ENCODE measurements around the gene ENDOD1.
"Not testable (repeated sequence)": the region's sequence is repeated elsewhere in the genome, so short reads cannot be mapped to it uniquely, and the experiment has no call there.

The ENDOD1 gene, protein sequence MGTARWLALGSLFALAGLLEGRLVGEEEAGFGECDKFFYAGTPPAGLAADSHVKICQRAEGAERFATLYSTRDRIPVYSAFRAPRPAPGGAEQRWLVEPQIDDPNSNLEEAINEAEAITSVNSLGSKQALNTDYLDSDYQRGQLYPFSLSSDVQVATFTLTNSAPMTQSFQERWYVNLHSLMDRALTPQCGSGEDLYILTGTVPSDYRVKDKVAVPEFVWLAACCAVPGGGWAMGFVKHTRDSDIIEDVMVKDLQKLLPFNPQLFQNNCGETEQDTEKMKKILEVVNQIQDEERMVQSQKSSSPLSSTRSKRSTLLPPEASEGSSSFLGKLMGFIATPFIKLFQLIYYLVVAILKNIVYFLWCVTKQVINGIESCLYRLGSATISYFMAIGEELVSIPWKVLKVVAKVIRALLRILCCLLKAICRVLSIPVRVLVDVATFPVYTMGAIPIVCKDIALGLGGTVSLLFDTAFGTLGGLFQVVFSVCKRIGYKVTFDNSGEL

DNA sequence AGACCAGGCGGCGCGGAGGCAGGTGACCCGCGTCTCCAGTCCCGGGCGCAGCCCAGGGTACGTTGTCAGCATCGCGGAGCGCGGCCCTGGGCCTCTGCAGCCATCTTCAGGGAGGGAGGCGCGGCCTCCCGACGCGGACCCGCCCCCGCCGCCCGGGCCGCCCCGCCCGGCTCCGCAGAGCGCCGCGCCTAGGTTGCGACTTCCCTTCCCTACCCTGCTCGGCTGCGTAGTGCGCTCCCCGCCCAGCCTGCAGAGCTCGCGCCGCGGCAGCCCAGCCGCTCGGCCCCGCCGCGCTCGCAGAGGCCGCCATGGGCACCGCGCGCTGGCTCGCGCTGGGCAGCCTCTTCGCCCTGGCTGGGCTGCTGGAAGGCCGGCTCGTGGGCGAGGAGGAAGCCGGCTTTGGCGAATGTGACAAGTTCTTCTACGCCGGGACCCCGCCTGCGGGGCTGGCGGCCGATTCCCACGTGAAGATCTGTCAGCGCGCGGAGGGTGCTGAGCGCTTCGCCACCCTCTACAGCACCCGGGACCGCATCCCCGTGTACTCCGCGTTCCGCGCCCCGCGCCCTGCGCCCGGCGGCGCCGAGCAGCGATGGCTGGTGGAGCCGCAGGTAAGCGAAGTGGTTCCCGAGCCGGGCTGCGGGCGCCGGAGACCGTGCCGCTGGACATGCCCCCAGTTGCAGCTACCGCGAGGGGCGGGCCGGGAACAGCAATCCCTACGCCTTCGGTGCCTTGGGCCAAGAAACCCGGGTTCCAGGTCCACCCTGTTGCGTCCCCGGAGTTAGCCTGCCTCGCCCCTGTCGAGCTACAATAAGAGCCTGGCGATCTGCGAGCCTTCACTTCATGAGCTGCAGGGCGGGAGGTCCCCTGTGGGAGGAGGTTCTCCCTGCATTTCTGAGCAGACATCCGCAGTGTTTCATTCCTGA, at the start of gene ENDOD1:
Gene ENDOD1 (plus strand): TSS at position 227 of the 923 bp plus-strand sequence. CDS start 82 bp downstream, at position 309.
- peak; percentile 93 for DNase-seq (ENCODE audit: low spot score)
- in situ Hi-C loops (cut with MboI; ENCODE audit: low pct_unique_long_range_greater_than_20kb, low sequenced_read_pairs, unreplicated experiment), result no loop called here
- peak; percentile 20 for TF ChIP-seq CTCF (IDR thresholded peaks at IDR 0.05; ENCODE audit: extremely low read depth, insufficient read depth, missing control alignments)

- no peak for DNase-seq (ENCODE audit: low spot score)
- TF ChIP-seq CTCF (IDR thresholded peaks at IDR 0.05; ENCODE audit: extremely low read depth, insufficient read depth, missing control alignments), result no peak
- in situ Hi-C loops (cut with MboI; ENCODE audit: low pct_unique_long_range_greater_than_20kb, low sequenced_read_pairs, unreplicated experiment), result no loop called here
These were observed 47.4 kb upstream of the ENDOD1 start for GRCh38 chr11:95042239-95042638.

DNA sequence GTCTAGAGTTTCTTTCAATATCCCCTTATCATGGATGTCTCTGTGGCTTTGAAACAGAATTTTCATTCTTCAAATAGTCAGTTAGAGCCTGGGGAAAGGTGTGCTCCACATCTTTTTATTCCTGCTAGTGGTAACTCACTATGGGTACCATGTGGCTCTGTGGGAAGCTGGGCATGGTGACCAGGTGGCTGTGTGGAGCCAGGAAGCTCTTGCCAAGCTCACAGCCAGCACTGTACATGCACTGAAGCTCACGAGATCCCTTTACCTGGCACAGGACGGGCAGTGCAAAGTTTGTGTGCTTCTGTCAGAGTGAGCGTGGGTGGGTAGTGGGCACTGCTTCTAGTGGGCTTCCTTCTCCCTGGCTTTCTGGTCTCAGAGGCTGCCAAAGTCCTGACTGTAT, 46.7 kb upstream of the ENDOD1 start:
- in situ Hi-C loops (cut with MboI; ENCODE audit: low pct_unique_long_range_greater_than_20kb, low sequenced_read_pairs, unreplicated experiment), result no loop called here
- TF ChIP-seq CTCF (IDR thresholded peaks at IDR 0.05; ENCODE audit: extremely low read depth, insufficient read depth, missing control alignments), result no peak
- no peak for DNase-seq (ENCODE audit: low spot score)

- in situ Hi-C loops (cut with MboI; ENCODE audit: low pct_unique_long_range_greater_than_20kb, low sequenced_read_pairs, unreplicated experiment), result no loop called here
- TF ChIP-seq CTCF (IDR thresholded peaks at IDR 0.05; ENCODE audit: extremely low read depth, insufficient read depth, missing control alignments), result no peak
- DNase-seq (ENCODE audit: low spot score), result no peak
These were observed 45.6 kb upstream of the ENDOD1 start for GRCh38 chr11:95044010-95044409.

- in situ Hi-C loops (cut with MboI; ENCODE audit: low pct_unique_long_range_greater_than_20kb, low sequenced_read_pairs, unreplicated experiment), result no loop called here
- DNase-seq (ENCODE audit: low spot score), result no peak
- no peak for TF ChIP-seq CTCF (IDR thresholded peaks at IDR 0.05; ENCODE audit: extremely low read depth, insufficient read depth, missing control alignments)
These were observed 43.8 kb upstream of the ENDOD1 start for GRCh38 chr11:95045812-95046211.

DNA sequence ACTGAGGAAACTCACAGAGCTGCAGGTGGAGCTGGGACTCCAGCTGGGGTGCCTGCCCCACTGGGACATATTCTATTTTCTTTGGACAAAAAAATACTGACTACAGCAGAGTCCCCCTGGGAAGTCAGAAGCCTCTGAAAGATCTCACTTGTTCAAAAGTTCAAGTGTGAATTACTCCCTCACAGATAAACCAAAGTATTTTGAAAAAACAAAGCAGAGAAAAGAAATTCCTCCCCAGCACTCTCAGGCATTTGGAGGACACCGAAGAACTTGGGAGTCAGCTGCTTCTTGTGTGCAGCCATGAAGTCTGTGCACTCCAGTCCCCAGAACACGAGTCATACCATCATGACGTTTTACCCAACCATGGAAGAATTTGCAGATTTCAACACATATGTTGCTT, 40.5 kb upstream of the ENDOD1 start, which contains the start of gene KDM4F:
Gene KDM4F (plus strand): TSS at position 301 of the 400 bp plus-strand sequence.
- in situ Hi-C loops (cut with MboI; ENCODE audit: low pct_unique_long_range_greater_than_20kb, low sequenced_read_pairs, unreplicated experiment); DNase-seq (ENCODE audit: low spot score): not testable (repeated sequence)
